HG02798 (cell line): ENCODE data around the gene RASA4B.
"Not testable (repeated sequence)": the region's sequence is repeated elsewhere in the genome, so short reads cannot be mapped to it uniquely, and the experiment has no call there.

Experiments used
- ATAC-seq: cut with Tn5 transposase; IDR thresholded peaks from one replicate; pipeline ENCODE4 v1.9.1; 2021; ENCODE audit warnings: mild to moderate bottlenecking; ENCODE audit not compliant: unreplicated experiment, poor library complexity

The RASA4B gene

GRCh38 chr7:102517550-102518147, at the start of gene RASA4B:
RASA4B (minus strand) TSS chr7:102517777; CDS start chr7:102517710, 67 bp downstream.
- peak; percentile 83 for ATAC-seq

- ATAC-seq: not testable (repeated sequence)
These were observed 33.3 kb upstream of the RASA4B start, which contains the start of gene SPDYE2 for GRCh38 chr7:102550808-102551422. SPDYE2 (plus strand) TSS chr7:102551226; CDS start chr7:102553256, 2,030 bp downstream.

- ATAC-seq: peak; percentile 77
These were observed 28.8 kb upstream of the RASA4B start for GRCh38 chr7:102546353-102546752.

GRCh38 chr7:102545288-102545687, 27.7 kb upstream of the RASA4B start:
- ATAC-seq: not testable (repeated sequence)

GRCh38 chr7:102544372-102544771, 26.8 kb upstream of the RASA4B start:
- not testable (repeated sequence) for ATAC-seq

GRCh38 chr7:102543596-102543995, 26.0 kb upstream of the RASA4B start, which contains the start of gene UPK3BL2:
UPK3BL2 (minus strand) TSS chr7:102543696; CDS start chr7:102543636, 60 bp downstream.
- ATAC-seq: not testable (repeated sequence)

GRCh38 chr7:102542771-102543170, 25.2 kb upstream of the RASA4B start:
- not testable (repeated sequence) for ATAC-seq

GRCh38 chr7:102542083-102542482, 24.5 kb upstream of the RASA4B start:
- ATAC-seq: not testable (repeated sequence)

GRCh38 chr7:102540604-102541003, 23.0 kb upstream of the RASA4B start:
- not testable (repeated sequence) for ATAC-seq

- ATAC-seq: not testable (repeated sequence)
These were observed 17.6 kb upstream of the RASA4B start for GRCh38 chr7:102535062-102535615.

GRCh38 chr7:102532127-102532526, 14.6 kb upstream of the RASA4B start:
- ATAC-seq: not testable (repeated sequence)

GRCh38 chr7:102531583-102531982, 14.0 kb upstream of the RASA4B start:
- ATAC-seq: not testable (repeated sequence)

GRCh38 chr7:102527822-102528793, 10.5 kb upstream of the RASA4B start:
- not testable (repeated sequence) for ATAC-seq

- not testable (repeated sequence) for ATAC-seq
These were observed 9.6 kb upstream of the RASA4B start for GRCh38 chr7:102527182-102527581.

- ATAC-seq: not testable (repeated sequence)
These were observed 7.2 kb upstream of the RASA4B start for GRCh38 chr7:102524803-102525202.

- ATAC-seq: not testable (repeated sequence)
These were observed 3.2 kb upstream of the RASA4B start for GRCh38 chr7:102520797-102521196.

GRCh38 chr7:102516951-102517350, 626 bp downstream of the RASA4B start:
- ATAC-seq: not testable (repeated sequence)

- not testable (repeated sequence) for ATAC-seq
These were observed 1.7 kb downstream of the RASA4B start for GRCh38 chr7:102515889-102516288.

- ATAC-seq: peak; percentile 71
These were observed 2.5 kb downstream of the RASA4B start for GRCh38 chr7:102514881-102515721.
